SKM-1 (cell line): ENCODE measurements around the gene SLC7A10.
A peak's percentile ranks its signal among the peaks of the same experiment; 100 is the strongest.
"Not testable (repeated sequence)": the region's sequence is repeated elsewhere in the genome, so short reads cannot be mapped to it uniquely, and the experiment has no call there.

Source experiments
- DNase-seq: peaks from one replicate; lab custom pipeline; 2025; ENCODE audit not compliant: unreplicated experiment; lab: John Stamatoyannopoulos, UW

SLC7A10 gene

DNA sequence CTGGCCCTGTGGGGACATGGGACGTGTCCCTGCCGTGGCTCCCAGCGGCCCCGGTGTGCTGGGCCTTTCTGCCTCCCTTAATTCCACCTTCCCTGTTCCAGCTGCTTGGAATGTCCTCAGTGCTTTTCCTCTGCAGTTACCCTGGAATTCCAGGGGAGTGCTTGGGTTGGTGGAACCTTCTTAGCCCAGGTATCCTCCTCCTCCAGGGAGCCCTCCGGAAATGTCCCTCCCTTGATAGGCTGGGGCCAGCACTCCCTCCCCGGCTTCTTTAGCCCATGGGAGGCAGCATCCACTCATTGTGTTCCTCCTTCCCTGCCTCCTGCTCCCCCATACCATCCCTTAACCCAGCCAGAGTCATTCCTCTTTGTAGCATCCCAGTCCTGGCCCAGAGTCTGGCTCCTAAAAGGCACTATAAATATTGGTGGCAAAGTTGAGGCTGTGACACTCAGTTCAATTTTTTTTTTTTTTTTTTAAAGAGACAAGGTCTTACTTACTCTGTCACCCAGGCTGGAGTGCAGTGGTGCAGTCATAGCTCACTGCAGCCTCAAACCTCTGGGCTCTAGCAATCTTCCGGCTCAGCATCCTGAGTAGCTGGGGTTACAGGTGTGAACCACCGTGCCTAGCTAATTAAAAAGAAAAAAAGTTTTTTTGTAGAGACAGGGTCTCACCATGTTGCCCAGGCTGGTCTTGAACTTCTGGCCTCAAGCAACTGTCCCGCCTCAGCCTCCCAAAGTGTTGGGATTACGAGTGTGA is 13.7 kb upstream of the SLC7A10 start:
- DNase-seq: no peak

GRCh38 chr19:33238481-33239149 is 13.0 kb upstream of the SLC7A10 start:
- DNase-seq: no peak

DNA sequence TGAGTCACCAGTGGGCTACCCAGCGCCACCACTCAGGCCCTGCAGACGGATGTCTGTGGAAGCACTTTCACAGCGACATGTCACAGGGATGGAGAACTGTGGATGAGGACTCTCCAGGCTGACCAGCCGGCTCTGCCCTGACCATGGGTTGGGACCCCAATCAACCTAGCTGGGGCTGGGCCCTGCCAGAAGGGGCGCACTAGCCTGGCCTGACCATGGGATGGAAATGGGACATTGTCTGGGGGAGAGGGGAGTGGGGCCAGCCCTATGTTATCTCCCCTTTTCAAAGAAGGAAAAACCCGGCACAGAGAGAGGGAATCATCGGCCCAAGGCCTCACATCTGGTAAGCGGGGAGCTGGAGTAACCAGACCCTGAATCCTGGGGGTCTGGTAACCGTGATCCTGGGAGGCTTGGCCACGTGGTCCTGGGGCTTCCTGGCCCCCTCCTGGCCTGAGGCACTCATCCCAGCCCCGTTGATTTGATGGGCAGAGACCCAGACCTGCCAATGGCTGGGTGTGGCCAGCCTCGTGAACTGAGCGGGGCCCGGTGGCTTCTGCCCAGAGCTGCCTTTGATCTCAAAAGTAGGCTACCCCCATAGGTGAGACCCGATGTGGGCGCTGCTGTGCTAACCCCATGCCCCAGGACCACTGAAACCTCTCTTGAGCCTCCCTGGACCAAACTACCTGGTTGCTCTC is 11.2 kb upstream of the SLC7A10 start:
- no peak for DNase-seq

DNA sequence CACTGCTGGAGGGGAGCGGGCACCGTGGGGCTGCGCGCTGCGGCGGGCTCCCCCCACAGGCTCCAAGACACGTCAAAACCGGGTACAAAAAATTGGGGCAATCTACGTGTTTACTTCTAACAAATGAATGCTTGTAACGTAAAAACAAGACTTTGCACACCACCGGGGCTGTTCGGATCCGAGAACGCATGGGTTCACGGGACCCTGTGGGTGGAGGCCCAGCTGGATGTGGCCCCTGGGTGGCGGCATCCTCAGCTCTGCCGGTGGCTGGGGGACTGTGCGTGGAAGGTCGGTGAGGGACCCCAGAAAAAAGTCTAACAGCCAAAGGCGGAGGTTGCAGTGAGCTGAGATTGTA is 10.3 kb upstream of the SLC7A10 start:
- no peak for DNase-seq

- peak; percentile 62 for DNase-seq
Measured at GRCh38 chr19:33235269-33235995, 9.8 kb upstream of the SLC7A10 start.

GRCh38 chr19:33234736-33235135 is 9.1 kb upstream of the SLC7A10 start:
- DNase-seq: no peak

DNA sequence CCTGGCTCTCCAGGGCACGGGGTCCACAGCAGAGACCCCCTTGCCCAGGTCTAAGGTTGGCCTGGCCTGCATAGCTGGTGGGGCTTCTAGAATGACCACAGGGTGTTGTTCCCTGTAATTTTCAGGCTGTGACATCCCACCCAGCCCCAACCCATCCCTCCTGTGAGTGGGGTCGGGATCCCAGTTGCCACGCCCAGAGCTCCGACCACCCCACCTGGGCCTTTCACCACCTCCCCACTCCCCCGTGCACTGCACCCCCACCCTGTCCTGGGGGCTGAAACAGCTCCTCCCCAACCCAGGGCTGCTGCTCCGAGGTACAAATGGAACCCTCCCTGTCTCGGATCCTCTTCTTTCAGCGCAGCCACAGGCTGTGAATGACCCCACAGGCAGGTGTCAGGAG is 8.4 kb upstream of the SLC7A10 start:
- no peak for DNase-seq

DNA sequence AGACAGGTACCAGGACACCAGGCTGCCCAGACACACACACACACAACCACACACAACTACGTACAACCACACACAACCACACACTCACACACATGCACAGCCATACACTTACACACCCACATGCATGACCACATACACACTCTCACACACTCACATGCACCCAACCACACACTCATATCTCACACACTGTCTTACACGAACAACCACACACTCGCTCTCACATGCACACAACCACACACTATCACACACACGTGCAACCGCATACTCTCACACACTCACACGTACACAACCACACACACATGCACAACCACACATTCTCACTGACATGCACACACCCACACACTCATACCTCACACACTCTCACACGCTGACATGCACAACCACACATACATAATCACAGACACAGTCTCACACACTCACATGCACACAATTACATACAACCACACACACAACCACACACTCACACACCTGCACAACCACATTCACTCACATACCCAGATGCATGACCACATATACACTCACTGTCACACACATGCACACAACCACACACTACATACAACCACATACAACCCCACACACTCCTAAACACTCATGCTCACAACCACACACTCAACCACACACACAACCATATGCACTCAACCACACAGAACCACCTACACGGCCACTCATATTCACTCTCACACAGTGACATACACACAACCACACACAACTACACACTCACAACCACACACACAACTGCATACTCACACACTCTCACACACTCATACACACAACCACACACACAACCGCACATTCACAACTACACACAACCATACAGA is 7.6 kb upstream of the SLC7A10 start:
- no peak for DNase-seq

DNA sequence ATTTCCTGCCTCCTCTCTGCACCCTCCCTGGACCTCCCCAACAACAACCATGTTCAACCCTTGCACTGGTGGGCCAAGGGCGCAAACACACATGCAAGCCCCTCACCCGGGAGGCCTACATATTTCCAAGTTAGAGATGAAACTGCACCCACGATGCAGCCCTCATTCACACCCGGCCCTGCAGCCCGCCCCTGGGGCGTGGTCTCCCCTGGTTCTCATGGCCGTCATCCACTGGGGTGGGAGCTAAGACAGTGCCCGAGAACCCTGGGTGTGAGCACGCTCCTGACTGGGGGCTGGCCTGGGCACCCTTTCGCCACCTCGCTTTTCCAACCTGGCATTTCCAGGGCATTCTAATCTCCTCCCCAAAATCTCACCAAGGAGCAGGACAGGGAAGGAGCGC is 7.0 kb upstream of the SLC7A10 start:
- no peak for DNase-seq

- no peak for DNase-seq
Measured at GRCh38 chr19:33231511-33231910, 5.9 kb upstream of the SLC7A10 start.

GRCh38 chr19:33229962-33230361 is 4.3 kb upstream of the SLC7A10 start:
- no peak for DNase-seq

GRCh38 chr19:33227870-33228599 is 2.4 kb upstream of the SLC7A10 start:
- DNase-seq: no peak

GRCh38 chr19:33227242-33227650 is 1.6 kb upstream of the SLC7A10 start:
- DNase-seq: no peak

DNA sequence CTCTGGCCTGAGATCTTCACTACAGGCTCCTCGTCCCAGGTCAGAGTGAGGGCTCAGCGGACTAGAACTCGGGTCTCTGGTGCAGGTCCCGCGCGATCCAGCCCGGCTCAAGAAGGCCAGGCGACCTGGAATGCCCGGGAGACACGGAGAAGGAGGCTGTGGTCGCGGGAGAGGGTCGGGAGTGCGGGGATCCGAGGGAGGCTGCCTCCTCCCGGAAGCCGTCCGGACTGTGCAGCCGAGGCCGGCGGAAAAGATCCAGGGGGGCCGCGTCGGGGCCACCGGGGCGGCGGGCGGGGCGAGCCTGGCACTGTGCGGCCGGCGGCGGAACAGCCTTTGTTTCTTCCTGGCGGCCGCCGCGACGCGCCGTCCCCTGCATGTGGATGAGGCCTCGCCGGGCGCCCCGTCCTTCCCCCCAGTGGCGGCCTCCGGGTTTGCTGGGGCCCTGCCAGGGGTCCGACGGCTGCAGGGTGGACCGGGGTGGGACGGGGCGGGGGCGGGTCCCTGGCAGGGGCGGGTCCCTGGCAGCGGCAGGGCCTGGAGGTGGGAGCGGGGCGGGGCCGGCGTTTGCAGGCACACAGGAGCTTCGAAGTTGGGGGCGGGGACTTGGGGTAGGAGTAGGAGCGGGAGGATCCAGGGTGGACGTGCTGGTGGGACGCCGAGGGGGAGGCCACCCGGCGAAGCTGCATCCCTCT is 1.0 kb upstream of the SLC7A10 start:
- no peak for DNase-seq

DNA sequence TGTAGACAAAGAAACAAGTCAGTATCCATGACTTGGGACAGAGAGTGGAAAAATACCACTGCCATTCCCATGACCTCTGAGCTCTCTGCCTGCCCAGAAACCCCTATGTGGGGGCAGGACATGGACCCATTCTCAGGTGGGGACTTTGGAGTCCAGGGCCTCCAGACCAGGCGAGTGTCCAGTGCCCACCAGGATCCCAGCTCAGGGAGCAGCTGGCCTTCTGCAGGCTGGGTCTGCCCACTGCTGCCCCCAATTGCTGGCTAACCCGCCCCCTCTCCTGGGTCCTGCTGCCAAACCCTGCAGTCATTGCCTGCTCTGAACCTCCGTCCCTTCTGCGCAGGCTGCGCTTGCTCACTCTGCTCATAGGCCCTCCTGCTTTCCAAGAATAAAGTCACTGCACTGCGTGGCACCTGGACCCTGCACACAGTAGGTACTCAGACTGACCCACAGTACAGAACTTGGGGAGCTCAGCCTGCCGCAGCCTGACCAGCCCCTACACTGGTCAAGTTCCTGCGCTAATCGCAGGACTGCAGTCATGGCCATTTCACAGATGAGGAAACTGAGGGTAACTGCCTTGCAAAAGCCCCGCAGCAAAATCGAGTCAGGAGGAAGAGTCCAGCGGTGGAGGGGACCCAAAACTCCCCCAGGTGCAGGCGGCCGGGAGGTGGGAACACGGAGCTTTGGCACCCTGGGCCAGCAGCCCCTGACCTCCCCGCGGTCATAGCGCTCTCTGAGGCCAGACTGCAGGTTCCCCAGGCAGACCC is 774 bp downstream of the SLC7A10 start:
- no peak for DNase-seq

GRCh38 chr19:33222255-33222654 is 3.4 kb downstream of the SLC7A10 start:
- DNase-seq: not testable (repeated sequence)

GRCh38 chr19:33221638-33222037 is 4.0 kb downstream of the SLC7A10 start:
- no peak for DNase-seq

DNA sequence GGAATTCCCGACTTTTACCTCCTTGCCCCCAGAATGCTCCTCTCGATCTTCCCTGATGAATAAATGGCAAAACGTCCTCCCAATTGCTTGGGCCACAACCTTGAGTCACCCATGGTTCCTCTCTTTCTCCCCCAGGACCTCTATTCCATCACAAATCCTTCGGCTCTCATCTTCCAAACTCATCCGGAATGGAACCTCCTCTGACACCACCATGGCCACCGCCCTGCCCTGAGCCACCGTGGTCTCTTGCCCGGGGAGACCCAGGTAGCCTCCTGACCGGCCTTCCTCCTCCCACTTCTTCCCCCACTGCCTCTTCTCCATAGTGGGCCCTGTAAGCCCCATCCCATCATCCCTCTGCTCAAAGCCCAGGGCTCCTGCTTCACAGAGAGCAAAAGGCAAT is 4.9 kb downstream of the SLC7A10 start:
- no peak for DNase-seq

DNA sequence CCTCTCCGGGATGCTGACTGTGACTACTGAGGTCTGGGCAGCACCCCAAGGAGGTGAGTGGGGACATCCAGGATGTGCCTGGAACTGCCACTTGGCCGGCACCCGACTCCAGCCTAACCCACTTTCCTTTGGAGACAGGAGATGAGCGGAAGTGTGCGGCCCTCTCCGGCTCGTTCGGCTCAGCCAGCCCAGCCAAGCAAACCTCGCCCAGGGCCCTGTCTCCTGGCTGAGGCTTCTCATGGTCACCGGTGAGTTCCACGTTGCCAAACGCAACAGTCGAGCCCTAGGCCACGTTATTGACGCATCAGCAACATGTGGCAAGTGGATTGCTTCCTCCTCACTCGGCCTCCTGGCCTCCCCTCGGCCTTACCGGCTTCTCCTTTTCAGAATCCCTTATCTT is 5.5 kb downstream of the SLC7A10 start:
- no peak for DNase-seq
